Uterus (tissue), 4 donors: Measurements from ENCODE around the gene CARD8. TPM values are rescaled to one million over a fixed set of nuclear protein-coding genes. Genes with fewer than 3 reads are reported as not detected.

ENCODE experiments used
- DNase-seq, 2 donors: peaks; one replicate each; pipeline ENCODE4 v3.0.0-alpha.2; 2019 to 2020
- H3K27ac ChIP-seq, 2 donors: fragments of 200-600 bp; sonication (generic); 1 replicate in 1 of 2; 2 replicates in 1 of 2; pipeline ENCODE4 v1.5.1; 2016 to 2018
- H3K27me3 ChIP-seq, 2 donors: fragments of 200-600 bp; sonication (generic); one replicate each; pipeline ENCODE4 v1.5.1; 2018 to 2019; ENCODE audit warnings: control low read depth in 1 of 2
- H3K36me3 ChIP-seq, 2 donors: fragments of 200-600 bp; sonication (generic); one replicate each; pipeline ENCODE4 v1.5.1; 2019; ENCODE audit warnings: control low read depth in 1 of 2
- H3K4me1 ChIP-seq, 2 donors: fragments of 200-600 bp; sonication (generic); one replicate each; pipeline ENCODE4 v1.5.1; 2018 to 2019; ENCODE audit warnings: control low read depth in 1 of 2
- H3K4me3 ChIP-seq, 2 donors: fragments of 200-600 bp; sonication (generic); 1 replicate in 1 of 2; 2 replicates in 1 of 2; pipeline ENCODE4 v1.5.1; 2018 to 2019; ENCODE audit warnings: mild to moderate bottlenecking in 1 of 2
- H3K9me3 ChIP-seq, 2 donors: fragments of 200-600 bp; sonication (generic); one replicate each; pipeline ENCODE4 v1.5.1; 2019; ENCODE audit warnings: control low read depth in 1 of 2
- CTCF ChIP-seq, 4 experiments: fragments of 200-600 bp in 2 of 4; fragments of 450-650 bp in 2 of 4; sonication (generic) in 2 of 4; IDR thresholded peaks; one replicate each; pipeline ENCODE4 v1.5.1; 2016 to 2019; ENCODE audit warnings: antibody characterized with exemption in 4 of 4, mild to moderate bottlenecking in 2 of 4, moderate library complexity in 1 of 4
- POLR2A ChIP-seq, 2 donors: fragments of 450-650 bp; IDR thresholded peaks; one replicate each; pipeline ENCODE4 v1.6.1; 2016; ENCODE audit warnings: antibody characterized with exemption in 2 of 2, mild to moderate bottlenecking in 1 of 2, moderate library complexity in 1 of 2
- intact Hi-C: fragments of 100-400 bp; cut with DNase I; formaldehyde crosslinking; loops from one replicate; pipeline ENCODE4 v1.15.1; 2023; ENCODE audit warnings: low total_unique reads
- total RNA-seq, 4 donors: library from RNA; depleted of rRNA in 3 of 4; stranded (reverse); fragments of >200 nt in 3 of 4; gene quantifications; one replicate each; pipeline versions ENCODE4 v1.1.0 to v1.2.4, GENCODE V29; 2014 to 2023
- donor health status: DM: yes; HTN: yes; CAD: no.

The CARD8 gene
- total RNA-seq, 4 donors from 2014 or later: 18.8 to 80.2 (median 53.0) TPM

- no peaks in the 10 kb centered on the region for H3K36me3 ChIP-seq
- H3K9me3 ChIP-seq: no peaks in the 10 kb centered on the region
- intact Hi-C loops: no loop called here
- no peak for DNase-seq
- peak overlapping the region; percentile 86 to 87 for H3K4me3 ChIP-seq
- peak overlapping the region; percentile 94 to 95 for H3K27ac ChIP-seq
- TF ChIP-seq POLR2A (IDR thresholded peaks at IDR 0.05) (no peak), CTCF (IDR thresholded peaks at IDR 0.05) (no peak)
- H3K4me1 ChIP-seq: no peaks in the 10 kb centered on the region
- H3K27me3 ChIP-seq: no peaks in the 10 kb centered on the region
These were observed 84.8 kb downstream of the CARD8 start for GRCh38 chr19:48170817-48171347.

GRCh38 chr19:48169939-48170803 is 85.5 kb downstream of the CARD8 start, which contains the start of the genes LIG1 and ZSWIM9:
LIG1 (minus strand) TSS chr19:48170344; CDS start chr19:48165566, 4,778 bp downstream.
ZSWIM9 (plus strand) TSS chr19:48170680; CDS start chr19:48171803, 1,123 bp downstream.
- H3K9me3 ChIP-seq: no peaks in the 10 kb centered on the region
- TF ChIP-seq CTCF (IDR thresholded peaks at IDR 0.05) (peak; percentile 21 to 48 (median 28)), POLR2A (IDR thresholded peaks at IDR 0.05) (peak; percentile 10 to 41)
- peak within 1 kb of the TSS; percentile 94 to 95 for H3K27ac ChIP-seq
- H3K4me1 ChIP-seq: no peaks in the 10 kb centered on the region
- intact Hi-C loops: no loop called here
- DNase-seq: peak; percentile 91 to 93
- H3K27me3 ChIP-seq: no peaks in the 10 kb centered on the region
- H3K4me3 ChIP-seq: peak within 1 kb of the TSS; percentile 86 to 87
- no peaks in the 10 kb centered on the region for H3K36me3 ChIP-seq

- Histone ChIP-seq H3K9me3 (no peaks in the 10 kb centered on the region), H3K36me3 (no peaks in the 10 kb centered on the region), H3K4me1 (no peaks in the 10 kb centered on the region), H3K27me3 (no peaks in the 10 kb centered on the region), H3K27ac (peak overlapping the region; percentile 94 to 95), H3K4me3 (peak overlapping the region; percentile 86 to 87)
- no peak for TF ChIP-seq CTCF (IDR thresholded peaks at IDR 0.05)
- no peak for TF ChIP-seq POLR2A (IDR thresholded peaks at IDR 0.05)
- DNase-seq: peak; percentile 68 to 71
- intact Hi-C loops: no loop called here
These were observed 86.2 kb downstream of the CARD8 start for GRCh38 chr19:48169578-48169938.

- DNase-seq: no peak
- Histone ChIP-seq H3K36me3 (no peaks in the 10 kb centered on the region), H3K27me3 (no peaks in the 10 kb centered on the region), H3K4me1 (no peaks in the 10 kb centered on the region), H3K9me3 (no peaks in the 10 kb centered on the region), H3K4me3 (no peak overlapping the region), H3K27ac (no peak overlapping the region)
- no peak for TF ChIP-seq CTCF (IDR thresholded peaks at IDR 0.05)
- no peak for TF ChIP-seq POLR2A (IDR thresholded peaks at IDR 0.05)
- intact Hi-C loops: no loop called here
These were observed 87.0 kb downstream of the CARD8 start for GRCh38 chr19:48168689-48169088.

GRCh38 chr19:48158210-48158790 is 97.4 kb downstream of the CARD8 start:
- TF ChIP-seq POLR2A (IDR thresholded peaks at IDR 0.05) (no peak), CTCF (IDR thresholded peaks at IDR 0.05) (no peak)
- no peak overlapping the region for H3K27ac ChIP-seq
- H3K4me3 ChIP-seq: no peak overlapping the region
- H3K27me3 ChIP-seq: no peaks in the 10 kb centered on the region
- no peaks in the 10 kb centered on the region for H3K9me3 ChIP-seq
- no peaks in the 10 kb centered on the region for H3K36me3 ChIP-seq
- no peak for DNase-seq
- H3K4me1 ChIP-seq: no peaks in the 10 kb centered on the region
- intact Hi-C loops: no loop called here
